A549 (cell line): ENCODE measurements around the gene ATP1A3. TPM values are rescaled to one million over a fixed set of nuclear protein-coding genes. Genes with fewer than 3 reads are reported as not detected.
A peak's percentile ranks its signal among the peaks of the same experiment; 100 is the strongest.

Source experiments
- ATAC-seq, 2 experiments: fragments of 200-7000 bp in 1 of 2; fragments of >200 bp in 1 of 2; cut with Nextera tagmentation in 1 of 2; cut with Tn5 transposase in 1 of 2; 3 replicates each; pipeline versions ENCODE4 v1.8.0 to v1.9.1; 2018 to 2020; ENCODE audit warnings: mild to moderate bottlenecking in 1 of 2, moderate library complexity in 1 of 2
- CTCF ChIA-PET: fragments of 300-600 bp; sonication (Branson Sonifier 250); formaldehyde crosslinking; extraction: SDS; loops from one replicate; lab custom pipeline; 2021; ENCODE audit warnings: antibody characterized with exemption, inconsistent platforms; lab: Yijun Ruan, JAX
- POLR2A ChIA-PET: fragments of 350-600 bp; formaldehyde crosslinking; extraction: SDS; loops from one replicate; lab custom pipeline; 2021; ENCODE audit warnings: antibody characterized with exemption, inconsistent platforms; lab: Yijun Ruan, JAX
- DNase-seq, 2 experiments: peaks; one replicate each; pipeline versions ENCODE4 v3.0.0 to v3.0.0-alpha.2; 2011 to 2016; ENCODE audit warnings: low read depth in 1 of 2, low spot score in 1 of 2
- FAIRE-seq: peaks from 2 replicates; lab custom pipeline; 2011; peaks lifted over from hg19 to GRCh38; lab: Jason Lieb, UNC
- H3K27ac ChIP-seq, 2 experiments: fragments of >200 bp; sonication (Bioruptor Twin); formaldehyde crosslinking; 3 replicates each; pipeline ENCODE4 v1.5.1; 2016 to 2017
- H3K4me1 ChIP-seq: fragments of >200 bp; sonication (Bioruptor Twin); formaldehyde crosslinking; 3 replicates; pipeline ENCODE4 v1.6.1; 2016
- H3K4me2 ChIP-seq: fragments of >200 bp; sonication (Bioruptor Twin); formaldehyde crosslinking; 3 replicates; pipeline ENCODE4 v1.6.1; 2016
- H3K4me3 ChIP-seq: fragments of >200 bp; sonication (Bioruptor Twin); formaldehyde crosslinking; 3 replicates; pipeline ENCODE4 v1.5.1; 2016
- H3K9me3 ChIP-seq: fragments of >200 bp; sonication (Bioruptor Twin); formaldehyde crosslinking; 3 replicates; pipeline ENCODE4 v1.6.1; 2016
- CBX2 ChIP-seq: fragments of 200-600 bp; sonication (generic); IDR thresholded peaks from 2 replicates; pipeline ENCODE4 v1.6.1; 2016; ENCODE audit warnings: low read depth, mild to moderate bottlenecking, borderline replicate concordance
- E2F6 ChIP-seq: IDR thresholded peaks from 2 replicates; pipeline ENCODE4 v1.6.1; 2012; ENCODE audit warnings: low read depth, borderline replicate concordance
- EHMT2 ChIP-seq: fragments of 200-600 bp; sonication (generic); IDR thresholded peaks from 2 replicates; pipeline ENCODE4 v1.6.1; 2016; ENCODE audit warnings: antibody characterized with exemption, low read depth, mild to moderate bottlenecking, moderate library complexity
- EP300 ChIP-seq, 2 experiments: fragments of >200 bp; sonication (Bioruptor Twin); formaldehyde crosslinking; IDR thresholded peaks; 2 replicates in 1 of 2; 3 replicates in 1 of 2; pipeline ENCODE4 v1.6.1; 2016 to 2017
- FOSB ChIP-seq: fragments of 250-450 bp; sonication (Bioruptor Pico); IDR thresholded peaks from 2 replicates; pipeline ENCODE4 v1.5.0; 2020; ENCODE audit warnings: mild to moderate bottlenecking, moderate library complexity
- GATA3 ChIP-seq: IDR thresholded peaks from 2 replicates; pipeline ENCODE4 v1.6.1; 2012; ENCODE audit warnings: borderline replicate concordance
- HEYL ChIP-seq: fragments of 250-450 bp; sonication (Bioruptor Pico); IDR thresholded peaks from 2 replicates; pipeline ENCODE4 v1.8.0; 2021; ENCODE audit warnings: mild to moderate bottlenecking, moderate library complexity
- HMGXB4 ChIP-seq: fragments of 250-450 bp; sonication (Bioruptor Pico); IDR thresholded peaks from 2 replicates; pipeline ENCODE4 v1.5.0; 2021; ENCODE audit warnings: mild to moderate bottlenecking, moderate library complexity, borderline replicate concordance
- HOXA7 ChIP-seq: fragments of 250-450 bp; sonication (Bioruptor Pico); IDR thresholded peaks from 2 replicates; pipeline ENCODE4 v1.5.0; 2020; ENCODE audit warnings: mild to moderate bottlenecking, moderate library complexity
- HOXB13 ChIP-seq: fragments of 250-450 bp; sonication (Bioruptor Pico); IDR thresholded peaks from 2 replicates; pipeline ENCODE4 v1.5.0; 2020; ENCODE audit warnings: low read depth, mild to moderate bottlenecking, moderate library complexity
- JUN ChIP-seq, 2 experiments: fragments of >200 bp; sonication (Bioruptor Twin); formaldehyde crosslinking; IDR thresholded peaks; 2 replicates in 1 of 2; 3 replicates in 1 of 2; pipeline ENCODE4 v1.6.1; 2016 to 2017
- KDM1A ChIP-seq: fragments of 200-600 bp; sonication (generic); IDR thresholded peaks from 2 replicates; pipeline ENCODE4 v1.6.1; 2016; ENCODE audit warnings: low read depth, mild to moderate bottlenecking
- KDM5A ChIP-seq: fragments of 200-600 bp; sonication (generic); IDR thresholded peaks from 2 replicates; pipeline ENCODE4 v1.6.1; 2016; ENCODE audit warnings: antibody characterized with exemption, mild to moderate bottlenecking
- MAX ChIP-seq: IDR thresholded peaks from 2 replicates; pipeline ENCODE4 v1.6.1; 2012
- PBX3 ChIP-seq: IDR thresholded peaks from 2 replicates; pipeline ENCODE4 v1.6.1; 2012
- PHF8 ChIP-seq: fragments of 200-600 bp; sonication (generic); IDR thresholded peaks from 2 replicates; pipeline ENCODE4 v1.6.1; 2016; ENCODE audit warnings: low read depth, mild to moderate bottlenecking, antibody characterized with exemption, moderate library complexity, borderline replicate concordance
- RARB ChIP-seq: fragments of 250-450 bp; sonication (Bioruptor Pico); IDR thresholded peaks from 2 replicates; pipeline ENCODE4 v1.8.0; 2021; ENCODE audit warnings: mild to moderate bottlenecking, moderate library complexity
- ZNF302 ChIP-seq: fragments of 250-450 bp; sonication (Bioruptor Pico); IDR thresholded peaks from 2 replicates; pipeline ENCODE4 v1.9.0; 2021; ENCODE audit warnings: inconsistent platforms, mild to moderate bottlenecking, moderate library complexity
- WGBS: methylation state at CpG from one replicate; pipeline ENCODE4 v1.1.6; 2017; ENCODE audit errors: missing lambda C conversion rate; 5-methylcytosine and 5-hydroxymethylcytosine counted together
- polyA plus RNA-seq, 4 experiments: library from polyadenylated mRNA; depleted of rRNA in 3 of 4; stranded (reverse); fragments of >200 nt; fragmentation: RNase III in 1 of 4; extraction: RNeasy Plus Mini Kit Qiagen cat#74134 plus additional on column Dnase treatment in 1 of 4; gene quantifications; 2 replicates in 3 of 4; 3 replicates in 1 of 4; pipeline ENCODE4 v1.2.3, GENCODE V29; 2011 to 2017
- TF ChIP-seq, protein P1 (sequence below): fragments of 450-650 bp; IDR thresholded peaks from 2 replicates; pipeline ENCODE4 v1.6.1; 2014; ENCODE audit warnings: antibody characterized with exemption
- TF ChIP-seq, protein P2 (sequence below): fragments of >200 bp; sonication (Bioruptor Twin); formaldehyde crosslinking; IDR thresholded peaks from 3 replicates; pipeline ENCODE4 v1.6.1; 2016

The ATP1A3 gene
- polyA plus RNA-seq, 2 of the 4 experiments (the other 2 are of a cell fraction): 0.67 to 3.7 TPM

DNA sequence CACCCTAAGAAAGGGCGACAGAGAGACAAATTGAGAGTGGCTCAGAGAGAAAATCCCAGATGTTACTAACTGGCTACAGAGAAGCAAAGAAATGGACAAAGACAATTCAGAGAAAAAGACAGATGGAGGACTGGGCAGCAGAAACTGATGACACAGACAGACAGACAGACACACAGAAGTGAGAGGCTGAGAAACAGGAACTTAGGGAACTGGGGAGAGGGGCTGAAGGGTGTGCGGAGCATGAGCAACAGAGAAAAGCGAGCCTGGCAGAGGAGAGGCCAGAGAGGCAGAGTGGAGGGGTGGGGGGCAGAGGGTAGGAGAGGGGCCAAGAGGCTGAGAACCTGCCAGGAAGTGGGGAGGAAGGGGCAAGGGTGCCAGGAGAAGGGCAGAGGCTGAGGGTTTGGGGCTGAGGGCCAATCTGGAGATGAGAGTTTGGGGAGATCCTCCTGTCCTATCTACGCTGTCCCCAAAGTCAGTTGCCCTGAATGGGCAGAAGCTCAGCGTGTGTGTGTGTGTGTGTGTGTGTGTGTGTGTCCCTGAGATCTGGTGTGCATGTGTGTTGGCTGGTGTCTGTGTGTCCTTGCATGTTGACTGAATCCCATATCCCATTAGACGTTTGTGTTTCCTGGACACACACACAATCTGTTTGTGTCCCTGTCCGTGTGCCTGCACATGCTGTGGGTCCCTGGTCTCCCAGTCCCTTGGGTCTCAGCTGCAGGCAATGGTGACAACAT is 60.2 kb downstream of the ATP1A3 start:
- no peak for ATAC-seq
- POLR2A ChIA-PET: interaction anchor here (1.2 to 1.9 kb wide), 2 partner anchors 61 to 62 kb away, joined by 3 to 6 read pairs; no protein-coding TSS in a partner anchor
- Histone ChIP-seq H3K4me3 (no peak overlapping the region), H3K4me1 (peaks cover 5% of the 10 kb centered on the region; the same call in 1 of the 3 replicates), H3K27ac (no peak overlapping the region), H3K9me3 (no peaks in the 10 kb centered on the region), H3K4me2 (no peak overlapping the region)
- TF ChIP-seq PBX3 (no peak), MAX (no peak), KDM5A (no peak), E2F6 (no peak)
- TF ChIP-seq, protein P1, sequence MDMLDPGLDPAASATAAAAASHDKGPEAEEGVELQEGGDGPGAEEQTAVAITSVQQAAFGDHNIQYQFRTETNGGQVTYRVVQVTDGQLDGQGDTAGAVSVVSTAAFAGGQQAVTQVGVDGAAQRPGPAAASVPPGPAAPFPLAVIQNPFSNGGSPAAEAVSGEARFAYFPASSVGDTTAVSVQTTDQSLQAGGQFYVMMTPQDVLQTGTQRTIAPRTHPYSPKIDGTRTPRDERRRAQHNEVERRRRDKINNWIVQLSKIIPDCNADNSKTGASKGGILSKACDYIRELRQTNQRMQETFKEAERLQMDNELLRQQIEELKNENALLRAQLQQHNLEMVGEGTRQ: no peak
- FAIRE-seq: peak; percentile 13
- CTCF ChIA-PET: interaction anchor here (0.6 to 9.9 kb wide), 24 partner anchors 9 to 397 kb away, joined by 3 to 163 read pairs (median 4); partner anchors contain the start of gene ARHGEF1
- DNase-seq: peak in 1 of 2 experiments; percentile 57
- 50% methylated on average over 7 of the region's 7 CpGs for WGBS

- ChIA-PET CTCF (interaction anchor here (0.9 to 9.9 kb wide), 5 partner anchors 15 to 59 kb away, joined by 3 to 163 read pairs (median 31); partner anchors contain the start of genes CD79A and RABAC1), POLR2A (no interaction called here)
- Histone ChIP-seq H3K27ac (no peak overlapping the region), H3K4me2 (no peak overlapping the region), H3K4me1 (peaks cover 10% of the 10 kb centered on the region; the same call in 1 of the 3 replicates), H3K9me3 (no peaks in the 10 kb centered on the region), H3K4me3 (no peak overlapping the region)
- ATAC-seq (no peak), FAIRE-seq (no peak), DNase-seq (no peak)
- no peak for TF ChIP-seq KDM1A
- TF ChIP-seq HOXA7 (CRISPR knock-in tag): no peak
- TF ChIP-seq EP300 (IDR thresholded peaks at IDR 0.05): no peak
- TF ChIP-seq JUN (IDR thresholded peaks at IDR 0.05): no peak
- no peak for TF ChIP-seq EHMT2
- no peak for TF ChIP-seq PHF8
- TF ChIP-seq HMGXB4 (CRISPR knock-in tag): no peak
- TF ChIP-seq RARB (CRISPR knock-in tag): no peak
- TF ChIP-seq ZNF302 (CRISPR knock-in tag): no peak
- no peak for TF ChIP-seq HEYL (CRISPR knock-in tag)
- TF ChIP-seq GATA3: no peak
- TF ChIP-seq, protein P2, sequence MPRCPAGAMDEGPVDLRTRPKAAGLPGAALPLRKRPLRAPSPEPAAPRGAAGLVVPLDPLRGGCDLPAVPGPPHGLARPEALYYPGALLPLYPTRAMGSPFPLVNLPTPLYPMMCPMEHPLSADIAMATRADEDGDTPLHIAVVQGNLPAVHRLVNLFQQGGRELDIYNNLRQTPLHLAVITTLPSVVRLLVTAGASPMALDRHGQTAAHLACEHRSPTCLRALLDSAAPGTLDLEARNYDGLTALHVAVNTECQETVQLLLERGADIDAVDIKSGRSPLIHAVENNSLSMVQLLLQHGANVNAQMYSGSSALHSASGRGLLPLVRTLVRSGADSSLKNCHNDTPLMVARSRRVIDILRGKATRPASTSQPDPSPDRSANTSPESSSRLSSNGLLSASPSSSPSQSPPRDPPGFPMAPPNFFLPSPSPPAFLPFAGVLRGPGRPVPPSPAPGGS: no peak
- TF ChIP-seq HOXB13 (CRISPR knock-in tag): no peak
- TF ChIP-seq CBX2: no peak
- TF ChIP-seq MAX: no peak
- no peak for TF ChIP-seq FOSB (CRISPR knock-in tag)
- 70% methylated on average over 29 of the region's 29 CpGs for WGBS
Observed at GRCh38 chr19:41932720-41933332, 61.2 kb downstream of the ATP1A3 start.
